Breast epithelium (tissue), 4 donors: ENCODE measurements around the gene SLC17A3. TPM values are rescaled to one million over a fixed set of nuclear protein-coding genes. Genes with fewer than 3 reads are reported as not detected.

ENCODE experiments used
- DNase-seq, 2 donors: peaks; one replicate each; pipeline ENCODE4 v3.0.0-alpha.2; 2019; ENCODE audit warnings: low spot score in 2 of 2
- H3K27ac ChIP-seq, 2 donors: fragments of 200-600 bp; sonication (generic) in 1 of 2; one replicate each; pipeline ENCODE4 v1.5.1; 2016 to 2019; ENCODE audit warnings: mild to moderate bottlenecking in 1 of 2
- H3K27me3 ChIP-seq, 2 donors: fragments of 200-600 bp; sonication (generic) in 1 of 2; one replicate each; pipeline versions ENCODE4 v1.5.1 to v1.6.0; 2017 to 2019; ENCODE audit warnings: control low read depth in 1 of 2, mild to moderate bottlenecking in 1 of 2
- H3K36me3 ChIP-seq: fragments of 200-600 bp; one replicate; pipeline ENCODE4 v1.5.1; 2019
- H3K4me1 ChIP-seq, 2 donors: fragments of 200-600 bp; sonication (generic); one replicate each; pipeline ENCODE4 v1.5.1; 2016 to 2019; ENCODE audit warnings: control low read depth in 1 of 2
- H3K4me3 ChIP-seq, 3 donors: fragments of 200-600 bp; sonication (generic); 1 replicate in 2 of 3; 2 replicates in 1 of 3; pipeline ENCODE4 v1.5.1; 2016 to 2019; ENCODE audit warnings: mild to moderate bottlenecking in 3 of 3, moderate library complexity in 2 of 3
- H3K9me3 ChIP-seq, 2 donors: fragments of 200-600 bp; sonication (generic) in 1 of 2; one replicate each; pipeline ENCODE4 v1.5.1; 2016 to 2019; ENCODE audit warnings: control low read depth in 1 of 2
- CTCF ChIP-seq, 3 donors: fragments of 450-650 bp; IDR thresholded peaks; one replicate each; pipeline ENCODE4 v1.5.1; 2016 to 2017; ENCODE audit warnings: antibody characterized with exemption in 3 of 3, mild to moderate bottlenecking in 3 of 3, moderate library complexity in 3 of 3
- POLR2A ChIP-seq: fragments of 450-650 bp; IDR thresholded peaks from one replicate; pipeline ENCODE4 v1.6.1; 2016; ENCODE audit warnings: antibody characterized with exemption, mild to moderate bottlenecking, moderate library complexity
- POLR2AphosphoS5 ChIP-seq, 3 donors: sonication (generic); formaldehyde crosslinking; IDR thresholded peaks; one replicate each; pipeline ENCODE4 v1.6.1; 2017; ENCODE audit warnings: antibody characterized with exemption in 3 of 3
- intact Hi-C: fragments of 100-400 bp; cut with DNase I; formaldehyde crosslinking; loops from one replicate; pipeline ENCODE4 v1.15.1; 2023; ENCODE audit warnings: low total_unique reads
- total RNA-seq, 3 donors: library from RNA; depleted of rRNA; stranded (reverse); fragments of >200 nt; gene quantifications; one replicate each; pipeline ENCODE4 v1.1.0, GENCODE V29; 2016

The SLC17A3 gene
- total RNA-seq, 3 donors from 2014 or later, result not detected

- TF ChIP-seq POLR2AphosphoS5 (IDR thresholded peaks at IDR 0.05), result no peak
- no peak for TF ChIP-seq CTCF (IDR thresholded peaks at IDR 0.05)
- TF ChIP-seq POLR2A, result no peak
- DNase-seq, result no peak
- Histone ChIP-seq H3K27ac (no peak overlapping the region), H3K27me3 (no peaks in the 10 kb centered on the region), H3K36me3 (no peaks in the 10 kb centered on the region), H3K9me3 (no peaks in the 10 kb centered on the region), H3K4me1 (no peaks in the 10 kb centered on the region), H3K4me3 (no peak overlapping the region)
- intact Hi-C loops, result no loop called here
Measured at GRCh38 chr6:25883536-25883935, 9.5 kb upstream of the SLC17A3 start.

- intact Hi-C loops, result no loop called here
- TF ChIP-seq CTCF (IDR thresholded peaks at IDR 0.05), result no peak
- no peak for TF ChIP-seq POLR2AphosphoS5 (IDR thresholded peaks at IDR 0.05)
- TF ChIP-seq POLR2A, result no peak
- H3K27me3 ChIP-seq, result no peaks in the 10 kb centered on the region
- DNase-seq, result no peak
- H3K4me1 ChIP-seq, result no peaks in the 10 kb centered on the region
- peak overlapping the region in 2 of 3 donors; percentile 11 to 19 for H3K4me3 ChIP-seq
- H3K36me3 ChIP-seq, result no peaks in the 10 kb centered on the region
- H3K9me3 ChIP-seq, result no peaks in the 10 kb centered on the region
- no peak overlapping the region for H3K27ac ChIP-seq
Measured at GRCh38 chr6:25882051-25882496, 8.0 kb upstream of the SLC17A3 start.

GRCh38 chr6:25880601-25881000, 6.6 kb upstream of the SLC17A3 start:
- DNase-seq, result no peak
- H3K36me3 ChIP-seq, result no peaks in the 10 kb centered on the region
- H3K9me3 ChIP-seq, result no peaks in the 10 kb centered on the region
- no peak overlapping the region for H3K27ac ChIP-seq
- no peak for TF ChIP-seq POLR2AphosphoS5 (IDR thresholded peaks at IDR 0.05)
- no peak for TF ChIP-seq POLR2A
- no peak for TF ChIP-seq CTCF (IDR thresholded peaks at IDR 0.05)
- no peaks in the 10 kb centered on the region for H3K4me1 ChIP-seq
- no peaks in the 10 kb centered on the region for H3K27me3 ChIP-seq
- no peak overlapping the region for H3K4me3 ChIP-seq
- intact Hi-C loops, result loop anchor here (2.0 kb wide), 1 partner anchor 16 kb away; no protein-coding TSS in a partner anchor

- TF ChIP-seq CTCF (IDR thresholded peaks at IDR 0.05), result no peak
- no peak for TF ChIP-seq POLR2A
- TF ChIP-seq POLR2AphosphoS5 (IDR thresholded peaks at IDR 0.05), result no peak
- Histone ChIP-seq H3K4me3 (no peak overlapping the region), H3K27me3 (no peaks in the 10 kb centered on the region), H3K36me3 (no peaks in the 10 kb centered on the region), H3K9me3 (no peaks in the 10 kb centered on the region), H3K4me1 (no peaks in the 10 kb centered on the region), H3K27ac (no peak overlapping the region)
- DNase-seq, result no peak
- intact Hi-C loops, result no loop called here
Measured at GRCh38 chr6:25878721-25879322, 4.8 kb upstream of the SLC17A3 start.

GRCh38 chr6:25875926-25876602, 2.0 kb upstream of the SLC17A3 start:
- Histone ChIP-seq H3K4me3 (no peak overlapping the region), H3K36me3 (no peaks in the 10 kb centered on the region), H3K27ac (no peak overlapping the region), H3K4me1 (no peaks in the 10 kb centered on the region), H3K27me3 (no peaks in the 10 kb centered on the region), H3K9me3 (no peaks in the 10 kb centered on the region)
- intact Hi-C loops, result no loop called here
- TF ChIP-seq POLR2A, result no peak
- TF ChIP-seq CTCF (IDR thresholded peaks at IDR 0.05), result no peak
- TF ChIP-seq POLR2AphosphoS5 (IDR thresholded peaks at IDR 0.05), result no peak
- no peak for DNase-seq
